A549 (cell line): ENCODE results near the gene TPGS1.

Experiments
- E2F6 ChIP-seq: IDR thresholded peaks from 2 replicates; pipeline ENCODE4 v1.6.1; 2012; ENCODE audit warnings: low read depth, borderline replicate concordance
- GATA3 ChIP-seq: IDR thresholded peaks from 2 replicates; pipeline ENCODE4 v1.6.1; 2012; ENCODE audit warnings: borderline replicate concordance

- TF ChIP-seq GATA3: no peak
- no peak for TF ChIP-seq E2F6
Measured at GRCh38 chr19:513368-514165, 6.3 kb downstream of the TPGS1 start.
